ENCODE results near the gene CYP39A1.

DNA sequence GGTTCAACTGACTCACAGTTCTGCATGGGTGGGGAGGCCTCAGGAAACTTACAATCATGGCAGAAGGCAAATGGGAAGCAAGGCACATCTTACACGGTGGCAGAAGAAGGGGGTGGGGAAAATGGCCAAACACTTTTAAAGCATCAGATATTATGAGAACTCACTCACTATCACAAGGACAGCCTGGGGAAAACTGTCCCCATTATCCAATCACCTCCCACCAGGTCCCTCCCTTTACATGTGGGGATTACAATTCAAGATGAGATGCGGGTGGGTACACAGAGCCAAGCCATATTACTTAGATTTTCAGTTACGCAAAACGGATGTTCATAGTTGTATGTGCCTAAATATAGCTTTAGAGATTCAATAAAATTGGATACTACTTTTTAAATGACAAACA lies 25.6 kb downstream of the CYP39A1 start:
- TF ChIP-seq, protein P1, sequence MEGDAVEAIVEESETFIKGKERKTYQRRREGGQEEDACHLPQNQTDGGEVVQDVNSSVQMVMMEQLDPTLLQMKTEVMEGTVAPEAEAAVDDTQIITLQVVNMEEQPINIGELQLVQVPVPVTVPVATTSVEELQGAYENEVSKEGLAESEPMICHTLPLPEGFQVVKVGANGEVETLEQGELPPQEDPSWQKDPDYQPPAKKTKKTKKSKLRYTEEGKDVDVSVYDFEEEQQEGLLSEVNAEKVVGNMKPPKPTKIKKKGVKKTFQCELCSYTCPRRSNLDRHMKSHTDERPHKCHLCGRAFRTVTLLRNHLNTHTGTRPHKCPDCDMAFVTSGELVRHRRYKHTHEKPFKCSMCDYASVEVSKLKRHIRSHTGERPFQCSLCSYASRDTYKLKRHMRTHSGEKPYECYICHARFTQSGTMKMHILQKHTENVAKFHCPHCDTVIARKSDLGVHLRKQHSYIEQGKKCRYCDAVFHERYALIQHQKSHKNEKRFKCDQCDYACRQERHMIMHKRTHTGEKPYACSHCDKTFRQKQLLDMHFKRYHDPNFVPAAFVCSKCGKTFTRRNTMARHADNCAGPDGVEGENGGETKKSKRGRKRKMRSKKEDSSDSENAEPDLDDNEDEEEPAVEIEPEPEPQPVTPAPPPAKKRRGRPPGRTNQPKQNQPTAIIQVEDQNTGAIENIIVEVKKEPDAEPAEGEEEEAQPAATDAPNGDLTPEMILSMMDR (IDR thresholded peaks at IDR 0.05): no peak
- no peak for TF ChIP-seq POLR2A (IDR thresholded peaks at IDR 0.05)
